Muscle of back (tissue), 11 donors: ENCODE measurements around the gene ASS1. TPM values are rescaled to one million over a fixed set of nuclear protein-coding genes. Genes with fewer than 3 reads are reported as not detected.

Experiments
- DNase-seq, 3 donors: peaks; one replicate each; pipeline versions ENCODE4 v3.0.0 to v3.0.0-alpha.2; 2013
- polyA plus RNA-seq, 10 donors: library from polyadenylated mRNA; unstranded; fragments of 120-200 nt; gene quantifications; one replicate each; pipeline ENCODE4 v1.2.1, GENCODE V29; 2013; ENCODE audit not compliant: insufficient read length in 10 of 10

Gene ASS1
- polyA plus RNA-seq, 10 donors: 44.9 to 88.4 (median 58.4) TPM

- DNase-seq: no peak
Observed at GRCh38 chr9:130493021-130493420, 48.3 kb downstream of the ASS1 start.

DNA sequence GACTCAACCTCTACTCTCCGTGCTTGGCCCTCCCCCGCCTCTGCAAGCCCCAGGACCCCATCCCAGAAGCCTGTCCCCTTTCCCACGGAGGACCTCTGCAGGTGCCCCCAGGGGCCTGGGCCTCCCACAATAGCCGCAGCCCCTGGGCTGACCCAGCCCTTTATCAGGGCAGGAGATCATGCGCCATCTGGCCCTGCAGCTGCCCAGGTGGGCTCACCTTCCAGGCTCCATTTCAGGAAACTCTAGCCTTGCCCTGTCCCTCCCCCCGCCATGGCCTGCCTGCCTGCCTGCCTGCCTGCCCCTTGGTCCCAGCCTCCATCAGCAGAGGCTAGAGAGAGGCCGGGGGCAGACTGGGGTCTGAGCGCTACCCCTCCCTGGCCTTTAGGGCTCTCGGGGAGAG is 48.7 kb downstream of the ASS1 start:
- no peak for DNase-seq

DNA sequence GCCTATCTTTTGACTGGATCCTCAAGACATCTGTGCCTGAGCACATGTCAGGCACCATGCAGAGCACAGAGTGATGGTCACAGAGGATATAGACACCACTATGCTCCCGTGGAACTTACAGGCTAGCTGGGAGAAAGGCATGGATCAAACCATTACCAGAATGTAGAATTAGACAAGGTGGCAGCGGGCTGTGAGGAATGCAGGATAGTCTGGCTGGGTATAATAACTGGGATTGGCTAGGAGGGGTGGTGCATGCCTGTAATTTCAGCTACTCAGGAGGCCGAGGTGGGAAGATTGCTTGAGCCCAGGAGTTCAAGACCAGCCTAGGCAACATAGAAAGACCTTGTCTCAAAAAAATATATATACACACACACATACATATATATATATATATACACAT is 50.3 kb downstream of the ASS1 start:
- no peak for DNase-seq

DNA sequence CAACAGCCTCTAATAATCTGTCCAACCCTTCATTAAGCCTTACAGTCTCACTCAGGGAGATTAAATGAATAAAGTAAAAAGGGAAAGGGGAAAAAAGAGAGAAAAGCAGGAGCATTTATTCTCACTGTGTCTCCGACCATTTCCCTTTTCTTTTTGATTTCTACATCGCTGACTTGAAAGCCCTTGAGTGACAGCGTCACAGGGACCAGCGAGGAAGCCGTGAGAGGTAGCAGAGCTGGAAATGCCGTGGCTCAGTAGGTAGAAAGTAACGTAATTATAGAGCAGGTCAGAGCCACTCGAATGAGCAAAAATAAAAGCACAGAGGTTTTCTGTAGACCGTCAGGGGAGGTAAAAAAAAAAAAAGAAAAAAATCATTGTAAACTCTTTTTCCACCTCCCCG is 52.4 kb downstream of the ASS1 start:
- no peak for DNase-seq

- DNase-seq: no peak
Observed at GRCh38 chr9:130498298-130498917, 53.6 kb downstream of the ASS1 start.

DNA sequence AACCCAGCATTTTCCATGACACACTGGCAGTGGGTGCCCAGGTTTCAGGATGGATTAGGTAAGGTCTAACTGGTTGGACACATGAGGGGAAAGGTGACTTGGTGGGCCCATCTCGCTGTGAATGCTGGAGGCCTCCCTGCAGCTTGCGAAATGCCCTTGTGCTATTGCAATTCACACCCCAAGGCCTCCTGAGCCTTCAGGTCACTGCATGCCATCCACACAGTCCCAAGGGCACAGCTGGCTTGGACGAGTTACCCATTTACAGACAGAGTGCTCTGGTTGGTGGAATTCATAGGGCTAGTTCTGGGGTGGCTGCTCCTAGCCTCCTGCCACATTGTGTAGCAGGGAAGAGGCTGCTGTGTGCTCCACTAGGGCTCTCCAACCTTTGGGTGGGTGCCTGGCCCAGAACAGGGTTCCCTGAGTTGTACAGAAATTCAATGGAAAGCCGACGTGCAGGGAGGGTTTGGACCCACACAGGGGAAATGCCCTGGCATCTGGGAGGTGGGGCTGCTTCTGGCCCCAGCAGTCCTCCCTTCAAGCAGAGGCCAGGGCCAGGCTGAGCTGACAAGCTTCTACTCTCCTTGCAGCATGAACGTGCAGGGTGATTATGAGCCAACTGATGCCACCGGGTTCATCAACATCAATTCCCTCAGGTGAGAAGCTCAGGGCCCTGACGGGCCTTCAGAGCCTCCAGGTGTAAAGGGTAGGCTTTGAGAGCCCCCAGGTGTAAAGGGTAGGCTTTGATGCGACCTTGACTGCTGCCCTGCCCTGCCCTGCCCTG is 54.3 kb downstream of the ASS1 start:
- DNase-seq: no peak

DNA sequence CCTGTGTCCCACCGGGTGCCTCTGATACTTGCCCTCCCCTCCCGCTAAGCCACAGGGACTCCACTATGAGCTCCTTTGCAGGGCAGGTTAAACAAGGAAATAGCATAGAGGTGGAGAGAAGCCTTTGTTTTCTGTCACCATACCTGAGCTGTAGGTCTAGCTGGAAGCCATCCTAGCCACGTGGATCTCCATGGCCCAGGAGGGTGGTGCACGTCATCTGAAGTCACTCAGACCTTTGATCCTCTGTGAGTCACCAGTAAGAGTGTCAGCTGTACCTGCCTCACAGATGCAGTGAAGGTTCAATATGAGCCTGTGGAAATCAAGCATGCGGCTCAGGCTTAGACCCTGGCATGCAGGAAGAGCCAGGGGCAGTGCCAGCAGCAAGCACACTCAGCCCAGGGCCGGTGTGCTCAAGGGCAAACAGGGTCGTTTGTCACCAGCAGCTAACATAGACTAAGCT is 55.1 kb downstream of the ASS1 start:
- DNase-seq: no peak

DNA sequence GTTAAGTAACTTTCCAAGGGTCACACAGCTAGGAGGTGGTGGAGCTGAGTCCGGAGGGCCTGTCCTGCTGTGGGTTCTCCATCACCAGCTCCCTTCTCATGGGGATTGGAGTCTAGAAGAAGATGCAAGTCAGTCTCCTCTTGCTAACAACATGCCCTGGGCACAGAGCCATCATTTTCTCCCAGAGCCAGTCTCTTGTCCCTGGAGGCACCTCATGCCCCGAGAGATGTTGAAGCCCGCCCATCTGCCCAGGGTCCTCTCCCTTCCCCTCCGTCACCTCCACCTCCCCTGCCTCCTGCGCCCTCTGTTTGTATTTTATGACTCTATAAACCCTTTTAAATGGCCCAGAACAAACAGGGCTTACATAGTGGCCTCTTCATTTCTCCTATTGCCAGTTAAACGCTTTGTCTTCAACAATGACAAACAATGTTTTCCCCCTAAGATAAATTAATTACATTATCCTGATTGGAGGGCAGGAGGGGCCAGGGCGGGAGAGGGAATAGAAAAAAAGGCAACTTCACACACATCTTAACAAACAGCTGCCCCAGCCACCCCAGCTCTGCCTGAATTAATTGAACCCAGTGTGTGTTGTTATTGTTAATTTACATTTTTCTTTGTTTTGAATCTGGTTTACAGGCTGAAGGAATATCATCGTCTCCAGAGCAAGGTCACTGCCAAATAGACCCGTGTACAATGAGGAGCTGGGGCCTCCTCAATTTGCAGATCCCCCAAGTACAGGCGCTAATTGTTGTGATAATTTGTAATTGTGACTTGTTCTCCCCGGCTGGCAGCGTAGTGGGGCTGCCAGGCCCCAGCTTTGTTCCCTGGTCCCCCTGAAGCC is 55.8 kb downstream of the ASS1 start:
- no peak for DNase-seq

GRCh38 chr9:130501639-130502038 is 56.9 kb downstream of the ASS1 start:
- DNase-seq: no peak

GRCh38 chr9:130508218-130508617 is 63.5 kb downstream of the ASS1 start:
- DNase-seq: no peak

- no peak for DNase-seq
Observed at GRCh38 chr9:130512199-130512598, 67.4 kb downstream of the ASS1 start.

GRCh38 chr9:130513078-130513477 is 68.3 kb downstream of the ASS1 start:
- DNase-seq: no peak

DNA sequence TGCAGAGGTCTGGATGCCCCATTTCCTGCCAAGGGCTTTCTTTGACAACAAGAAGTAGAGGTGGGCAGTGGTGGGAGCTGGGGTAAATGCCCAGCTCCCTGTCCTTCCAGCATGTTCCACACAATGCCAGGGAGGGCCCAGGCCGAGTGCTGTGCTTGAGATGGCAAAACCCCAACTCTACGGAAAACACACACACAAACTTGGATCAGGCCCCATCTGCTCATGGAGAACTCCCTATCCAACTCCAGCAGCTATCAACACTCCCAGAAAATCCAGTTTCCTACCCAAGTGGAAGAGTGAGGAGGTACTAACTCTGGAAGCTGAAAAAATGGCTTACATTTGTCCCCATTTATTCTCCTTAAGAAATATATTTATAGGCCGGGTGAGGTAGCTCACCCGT is 73.5 kb downstream of the ASS1 start:
- no peak for DNase-seq

DNA sequence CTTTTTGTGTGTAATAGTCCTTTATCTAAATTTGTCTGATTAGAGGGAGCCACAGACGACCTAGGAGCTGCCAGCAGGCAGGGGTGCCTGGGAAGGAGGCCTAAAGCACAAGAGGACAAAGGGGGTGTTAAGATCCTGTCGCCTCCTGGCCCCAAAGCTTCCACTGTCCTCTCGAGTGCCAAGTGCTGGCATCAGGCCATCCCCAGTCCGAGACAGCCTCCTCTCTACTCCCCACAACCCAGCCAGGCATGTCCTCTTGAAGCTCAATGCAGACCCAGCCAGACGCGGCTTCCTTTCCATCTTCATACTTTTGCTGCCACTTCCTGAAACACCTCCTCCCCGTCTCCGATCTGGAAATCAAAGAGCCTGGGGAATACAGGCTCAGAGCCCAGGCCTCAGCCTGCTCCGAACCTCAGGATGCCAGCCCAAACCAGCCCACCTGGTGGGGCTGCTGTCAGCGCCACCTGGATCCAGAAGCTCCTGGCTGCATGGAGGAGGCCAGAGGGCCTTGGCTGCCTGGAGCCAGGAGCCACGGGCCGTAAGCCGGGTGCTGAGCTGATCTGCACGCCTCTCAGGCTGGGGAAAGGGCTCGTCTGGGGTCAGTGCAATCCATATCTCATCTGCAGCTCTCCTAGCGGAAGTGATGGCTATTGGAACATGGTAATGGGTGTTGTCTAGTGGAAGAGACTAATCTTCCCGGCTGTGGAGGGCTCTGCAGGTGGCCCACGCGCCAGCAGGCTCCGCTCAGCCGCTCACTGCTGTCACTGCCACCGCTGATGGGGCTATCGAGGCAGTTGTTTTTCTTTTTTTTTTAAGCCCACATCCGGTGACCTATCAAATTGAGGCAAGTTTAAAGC is 74.4 kb downstream of the ASS1 start:
- DNase-seq: no peak

DNA sequence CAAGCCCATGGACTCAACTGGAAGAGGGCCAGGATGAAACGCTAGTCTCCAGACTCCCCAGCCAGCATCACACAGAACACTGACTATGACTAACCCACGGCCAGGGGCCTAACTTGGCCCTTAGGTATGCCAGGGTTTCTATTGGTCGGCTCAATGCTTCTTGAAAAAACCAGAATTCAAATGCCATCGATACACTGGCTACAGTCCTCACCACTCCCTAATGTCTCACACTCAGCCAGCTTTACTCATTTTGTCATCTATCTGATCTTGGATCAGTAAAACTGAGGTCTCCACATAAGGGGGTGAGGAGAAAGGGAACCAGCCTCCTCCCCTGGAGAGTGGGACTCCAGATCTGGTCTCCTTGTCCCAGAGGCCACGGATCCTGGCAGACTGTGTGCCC is 75.2 kb downstream of the ASS1 start:
- DNase-seq: no peak

GRCh38 chr9:130521715-130522114 is 77.0 kb downstream of the ASS1 start:
- DNase-seq: no peak

GRCh38 chr9:130522233-130522808 is 77.6 kb downstream of the ASS1 start:
- DNase-seq: no peak

DNA sequence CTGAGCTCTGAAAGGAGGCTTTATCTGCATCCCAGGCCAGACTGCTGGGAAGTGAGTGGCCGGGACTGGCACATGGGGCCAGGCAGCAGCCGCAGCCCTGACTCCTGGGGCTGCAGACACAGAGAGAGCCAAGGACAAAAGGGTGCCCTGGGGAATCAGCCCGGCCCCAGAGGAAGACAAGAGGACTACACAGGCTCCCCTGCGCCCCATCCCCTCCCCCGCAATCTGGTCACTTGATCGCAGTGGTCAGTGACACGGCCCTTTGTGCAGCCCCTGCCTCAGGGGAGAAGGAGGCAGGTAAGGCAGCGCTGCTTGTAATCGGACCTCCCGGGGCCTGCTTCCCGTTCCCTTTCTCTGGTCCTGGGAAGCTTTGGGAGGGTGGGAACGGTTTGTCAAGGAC is 79.2 kb downstream of the ASS1 start:
- DNase-seq: no peak

- no peak for DNase-seq
Observed at GRCh38 chr9:130526193-130526853, 81.6 kb downstream of the ASS1 start.

- no peak for DNase-seq
Observed at GRCh38 chr9:130526854-130527650, 82.3 kb downstream of the ASS1 start.
